DND-41 (cell line): Measurements from ENCODE around the gene RSPRY1.

ENCODE experiments used
- ATAC-seq: fragments of 200-7000 bp; cut with Tn5 transposase; 3 replicates; pipeline ENCODE4 v1.9.1; 2021; ENCODE audit warnings: low read depth; ENCODE audit not compliant: insufficient read depth
- DNase-seq: peaks from one replicate; pipeline ENCODE4 v3.0.0-alpha.2; 2020
- H2AFZ ChIP-seq: 2 replicates; pipeline ENCODE4 v1.6.0; 2012; ENCODE audit warnings: low read depth, low read length
- H3K27ac ChIP-seq: 2 replicates; pipeline ENCODE4 v1.5.1; 2012; ENCODE audit warnings: low read length, inconsistent platforms
- H3K27me3 ChIP-seq: fragments of 200-600 bp; sonication (generic); 2 replicates; pipeline ENCODE4 v1.6.0; 2012; ENCODE audit warnings: low read length, mild to moderate bottlenecking, inconsistent platforms; ENCODE audit not compliant: insufficient read depth, poor library complexity
- H3K36me3 ChIP-seq: 2 replicates; pipeline ENCODE4 v1.5.1; 2012; ENCODE audit warnings: low read length, inconsistent platforms; ENCODE audit not compliant: insufficient read depth
- H3K4me1 ChIP-seq: 2 replicates; pipeline ENCODE4 v1.5.1; 2012; ENCODE audit warnings: mild to moderate bottlenecking, low read length; ENCODE audit not compliant: insufficient read depth
- H3K4me2 ChIP-seq: 2 replicates; pipeline ENCODE4 v1.6.0; 2012; ENCODE audit warnings: mild to moderate bottlenecking, moderate library complexity, low read length, inconsistent platforms; ENCODE audit not compliant: insufficient read depth
- H3K4me3 ChIP-seq, 2 experiments: fragments of 200-600 bp in 1 of 2; shearing (Covaris generic) in 1 of 2; 2 replicates each; pipeline ENCODE4 v1.5.1; 2012 to 2016; ENCODE audit warnings: inconsistent platforms in 2 of 2, low read length in 2 of 2, mild to moderate bottlenecking in 2 of 2, low read depth in 1 of 2, moderate library complexity in 1 of 2
- H3K79me2 ChIP-seq: 2 replicates; pipeline ENCODE4 v1.6.0; 2012; ENCODE audit warnings: low read length, inconsistent platforms; ENCODE audit not compliant: insufficient read depth
- H3K9ac ChIP-seq: 2 replicates; pipeline ENCODE4 v1.6.0; 2012; ENCODE audit warnings: low read depth, mild to moderate bottlenecking, inconsistent platforms, low read length, moderate library complexity
- H3K9me3 ChIP-seq: 2 replicates; pipeline ENCODE4 v1.5.1; 2012; ENCODE audit warnings: low read length, moderate library complexity, mild to moderate bottlenecking, inconsistent platforms; ENCODE audit not compliant: insufficient read depth, severe bottlenecking
- H4K20me1 ChIP-seq: 2 replicates; pipeline ENCODE4 v1.6.0; 2012; ENCODE audit warnings: low read length; ENCODE audit not compliant: insufficient read depth
- EZH2 ChIP-seq: IDR thresholded peaks from 3 replicates; pipeline ENCODE4 v1.6.1; 2012; ENCODE audit warnings: borderline replicate concordance, low read depth, mild to moderate bottlenecking, moderate library complexity, low read length, inconsistent platforms; ENCODE audit not compliant: severe bottlenecking
- TF ChIP-seq, protein P1 (sequence below): IDR thresholded peaks from 2 replicates; pipeline ENCODE4 v1.5.1; 2012; ENCODE audit warnings: borderline replicate concordance, low read length, moderate library complexity, mild to moderate bottlenecking; ENCODE audit not compliant: poor library complexity, severe bottlenecking; ENCODE audit errors: extremely low read depth

Gene RSPRY1

DNA sequence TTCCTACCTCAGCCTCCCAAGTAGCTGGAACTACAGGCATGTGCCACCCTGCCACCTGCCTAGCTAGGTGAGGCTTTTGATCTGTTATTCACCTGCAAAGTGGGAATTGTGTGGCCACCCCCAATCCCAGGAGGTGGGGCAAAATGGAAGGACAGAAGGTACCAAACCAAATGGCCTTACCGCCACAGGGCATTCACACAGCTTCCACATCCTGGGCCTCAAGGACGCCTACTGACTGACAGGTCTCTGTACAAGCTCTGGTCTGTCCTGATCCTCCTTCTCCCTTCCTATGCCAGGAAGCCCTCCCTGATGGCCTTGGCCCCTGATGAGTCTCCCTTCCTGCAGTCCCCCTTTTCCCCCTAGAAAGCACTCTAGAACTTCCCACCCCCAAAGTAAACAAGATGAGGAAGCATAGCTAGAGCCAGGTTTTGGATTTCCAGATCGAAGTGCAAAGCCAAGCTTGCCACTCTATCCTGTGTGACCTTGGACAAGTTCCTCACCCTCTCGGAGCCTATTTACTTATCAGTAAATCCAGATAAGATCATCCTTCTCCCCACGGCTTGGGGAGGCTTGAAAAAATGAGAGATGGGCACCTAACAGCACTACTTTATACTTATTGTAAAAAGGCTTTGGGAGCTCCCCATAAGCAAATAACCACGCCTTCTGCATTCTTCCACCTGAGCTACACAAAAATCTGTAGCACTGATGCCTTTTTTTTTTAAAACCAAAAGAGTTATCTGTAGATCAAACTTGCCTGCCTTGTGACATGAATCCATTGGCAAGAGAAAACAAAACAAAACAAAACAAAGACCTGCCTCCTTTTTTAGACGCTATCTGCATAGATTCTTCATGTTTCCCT is 93.9 kb downstream of the RSPRY1 start:
- Histone ChIP-seq H3K27me3 (peaks cover 16% of the 10 kb centered on the region), H3K27ac (no peak overlapping the region), H3K36me3 (no peaks in the 10 kb centered on the region), H3K4me1 (peaks cover 21% of the 10 kb centered on the region), H3K4me2 (no peak overlapping the region), H3K4me3 (no peak overlapping the region), H3K9ac (no peak overlapping the region), H2AFZ (no peak overlapping the region), H4K20me1 (peaks cover 15% of the 10 kb centered on the region), H3K79me2 (no peaks in the 10 kb centered on the region), H3K9me3 (no peaks in the 10 kb centered on the region)
- ATAC-seq (no peak), DNase-seq (no peak)
- no peak for TF ChIP-seq EZH2
- TF ChIP-seq, protein P1, sequence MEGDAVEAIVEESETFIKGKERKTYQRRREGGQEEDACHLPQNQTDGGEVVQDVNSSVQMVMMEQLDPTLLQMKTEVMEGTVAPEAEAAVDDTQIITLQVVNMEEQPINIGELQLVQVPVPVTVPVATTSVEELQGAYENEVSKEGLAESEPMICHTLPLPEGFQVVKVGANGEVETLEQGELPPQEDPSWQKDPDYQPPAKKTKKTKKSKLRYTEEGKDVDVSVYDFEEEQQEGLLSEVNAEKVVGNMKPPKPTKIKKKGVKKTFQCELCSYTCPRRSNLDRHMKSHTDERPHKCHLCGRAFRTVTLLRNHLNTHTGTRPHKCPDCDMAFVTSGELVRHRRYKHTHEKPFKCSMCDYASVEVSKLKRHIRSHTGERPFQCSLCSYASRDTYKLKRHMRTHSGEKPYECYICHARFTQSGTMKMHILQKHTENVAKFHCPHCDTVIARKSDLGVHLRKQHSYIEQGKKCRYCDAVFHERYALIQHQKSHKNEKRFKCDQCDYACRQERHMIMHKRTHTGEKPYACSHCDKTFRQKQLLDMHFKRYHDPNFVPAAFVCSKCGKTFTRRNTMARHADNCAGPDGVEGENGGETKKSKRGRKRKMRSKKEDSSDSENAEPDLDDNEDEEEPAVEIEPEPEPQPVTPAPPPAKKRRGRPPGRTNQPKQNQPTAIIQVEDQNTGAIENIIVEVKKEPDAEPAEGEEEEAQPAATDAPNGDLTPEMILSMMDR: no peak

GRCh38 chr16:57281791-57282190 is 95.7 kb downstream of the RSPRY1 start:
- TF ChIP-seq, protein P1: no peak
- no peak for TF ChIP-seq EZH2
- H3K4me1 ChIP-seq: peaks cover 20% of the 10 kb centered on the region
- no peak for DNase-seq
- no peak overlapping the region for H3K27ac ChIP-seq
- no peaks in the 10 kb centered on the region for H3K9me3 ChIP-seq
- no peaks in the 10 kb centered on the region for H3K79me2 ChIP-seq
- H3K9ac ChIP-seq: no peak overlapping the region
- no peak overlapping the region for H3K4me2 ChIP-seq
- ATAC-seq: no peak
- no peak overlapping the region for H2AFZ ChIP-seq
- peaks cover 12% of the 10 kb centered on the region for H4K20me1 ChIP-seq
- no peaks in the 10 kb centered on the region for H3K36me3 ChIP-seq
- peaks cover 16% of the 10 kb centered on the region for H3K27me3 ChIP-seq
- H3K4me3 ChIP-seq: no peak overlapping the region

- no peaks in the 10 kb centered on the region for H3K79me2 ChIP-seq
- H3K4me1 ChIP-seq: peaks cover 12% of the 10 kb centered on the region
- ATAC-seq (no peak), DNase-seq (no peak)
- no peak overlapping the region for H3K27ac ChIP-seq
- H2AFZ ChIP-seq: no peak overlapping the region
- no peak overlapping the region for H3K9ac ChIP-seq
- TF ChIP-seq, protein P1: no peak
- no peak for TF ChIP-seq EZH2
- no peaks in the 10 kb centered on the region for H3K36me3 ChIP-seq
- H3K4me2 ChIP-seq: no peak overlapping the region
- H3K9me3 ChIP-seq: no peaks in the 10 kb centered on the region
- no peak overlapping the region for H3K4me3 ChIP-seq
- H4K20me1 ChIP-seq: peaks cover 10% of the 10 kb centered on the region
- peaks cover 16% of the 10 kb centered on the region for H3K27me3 ChIP-seq
These were observed 96.5 kb downstream of the RSPRY1 start for GRCh38 chr16:57282510-57283213.
